Cardiac septum (tissue), 1 donor: ENCODE measurements around the gene ACP4. TPM values are rescaled to one million over a fixed set of nuclear protein-coding genes. Genes with fewer than 3 reads are reported as not detected.

ENCODE experiments used
- DNase-seq: peaks from one replicate; pipeline ENCODE4 v3.0.0-alpha.2; 2020; ENCODE audit warnings: low spot score
- intact Hi-C: fragments of 100-400 bp; cut with DNase I; formaldehyde crosslinking; loops from one replicate; pipeline ENCODE4 v1.14.0; 2022
- total RNA-seq: library from RNA; stranded (reverse); fragmentation: NEBNext Ultra II Directional; extraction: Animal tissue kit (Norgen Biotek cat#: 25700); gene quantifications from one replicate; pipeline ENCODE4 v1.2.1, GENCODE V29; 2021
- donor health status: DM: no; HTN: no; CAD: no.

Gene ACP4
- total RNA-seq, 1 donor from 2014 or later = not detected

GRCh38 chr19:50835103-50835784, 45.0 kb downstream of the ACP4 start:
- no peak for DNase-seq
- intact Hi-C loops = no loop called here

- intact Hi-C loops = no loop called here
- DNase-seq = peak; percentile 79
Observed at GRCh38 chr19:50835785-50836542, 45.7 kb downstream of the ACP4 start.

GRCh38 chr19:50836543-50837195, 46.5 kb downstream of the ACP4 start:
- intact Hi-C loops = no loop called here
- no peak for DNase-seq

- DNase-seq = no peak
- intact Hi-C loops = no loop called here
Observed at GRCh38 chr19:50837300-50837699, 47.1 kb downstream of the ACP4 start.

- no peak for DNase-seq
Observed at GRCh38 chr19:50838239-50838638, 48.0 kb downstream of the ACP4 start.

GRCh38 chr19:50839712-50840655, 49.8 kb downstream of the ACP4 start:
- no peak for DNase-seq
- intact Hi-C loops = no loop called here

More at GRCh38 chr19:50838239-50838638, 48.0 kb downstream of the ACP4 start:
- intact Hi-C loops = no loop called here

- no peak for DNase-seq
Observed at GRCh38 chr19:50842130-50842529, 51.9 kb downstream of the ACP4 start.

GRCh38 chr19:50843205-50843604, 53.0 kb downstream of the ACP4 start:
- DNase-seq = no peak

More at GRCh38 chr19:50842130-50842529, 51.9 kb downstream of the ACP4 start:
- intact Hi-C loops = no loop called here

GRCh38 chr19:50843701-50844221, 53.5 kb downstream of the ACP4 start:
- no peak for DNase-seq
- intact Hi-C loops = no loop called here

More at GRCh38 chr19:50843205-50843604, 53.0 kb downstream of the ACP4 start:
- intact Hi-C loops = no loop called here

- intact Hi-C loops = no loop called here
- DNase-seq = no peak
Observed at GRCh38 chr19:50844296-50844935, 54.2 kb downstream of the ACP4 start.

Other genes with a start within 250 kb of the ACP4 start
- gene LRRC4B, start 222.0 kb upstream of the ACP4 start, total RNA-seq = 0.81 TPM
- gene SYT3, start 150.5 kb upstream of the ACP4 start, total RNA-seq = not detected
- 2.1 TPM for gene C19orf81, start 141.0 kb upstream of the ACP4 start, total RNA-seq
- gene SHANK1, start 70.6 kb upstream of the ACP4 start, total RNA-seq = 1.3 TPM
- 5.1 TPM for gene CLEC11A, start 67.1 kb upstream of the ACP4 start, total RNA-seq
- gene GPR32, start 20.0 kb upstream of the ACP4 start, total RNA-seq = not detected
- not detected for gene KLK1, start 33.4 kb downstream of the ACP4 start, total RNA-seq
- not detected for gene KLK15, start 43.2 kb downstream of the ACP4 start, total RNA-seq
- not detected for gene KLK3, start 64.5 kb downstream of the ACP4 start, total RNA-seq
- not detected for gene KLK2, start 83.0 kb downstream of the ACP4 start, total RNA-seq
- not detected for gene KLK4, start 121.0 kb downstream of the ACP4 start, total RNA-seq
- gene KLK5, start 162.6 kb downstream of the ACP4 start, total RNA-seq = not detected
- not detected for gene KLK6, start 179.2 kb downstream of the ACP4 start, total RNA-seq
- not detected for gene KLK7, start 193.5 kb downstream of the ACP4 start, total RNA-seq
- not detected for gene KLK8, start 211.2 kb downstream of the ACP4 start, total RNA-seq
- not detected for gene KLK10, start 229.3 kb downstream of the ACP4 start, total RNA-seq
- not detected for gene KLK11, start 236.2 kb downstream of the ACP4 start, total RNA-seq
- gene KLK12, start 244.6 kb downstream of the ACP4 start, total RNA-seq = not detected